Activated T-cell treated with anti-CD3 and anti-CD28 coated beads, Interleukin-2, amount 50 U/mL, for 4 hours (primary cell): Measurements from ENCODE around the gene DENND6B. TPM values are rescaled to one million over a fixed set of nuclear protein-coding genes. Genes with fewer than 3 reads are reported as not detected.

Source experiments
- ATAC-seq, 2 donors: fragments of 200-7000 bp; cut with Tn5 transposase; one replicate each; pipeline ENCODE4 v1.10.0; 2021
- DNase-seq: peaks from one replicate; pipeline ENCODE4 v3.0.0-alpha.2; 2020
- H3K27me3 Mint-ChIP-seq: one replicate; pipeline ENCODE4 v1.8.0; 2021; ENCODE audit warnings: low read depth, mixed read lengths
- H3K36me3 Mint-ChIP-seq: one replicate; pipeline ENCODE4 v1.8.0; 2022; ENCODE audit warnings: mixed read lengths; ENCODE audit not compliant: insufficient read depth
- H3K4me1 Mint-ChIP-seq: one replicate; pipeline ENCODE4 v1.8.0; 2021; ENCODE audit warnings: low read depth, mixed read lengths
- H3K4me3 Mint-ChIP-seq: one replicate; pipeline ENCODE4 v1.8.0; 2021; ENCODE audit warnings: mild to moderate bottlenecking, moderate library complexity, mixed read lengths
- H3K9me3 Mint-ChIP-seq: one replicate; pipeline ENCODE4 v1.8.0; 2021; ENCODE audit warnings: mixed read lengths
- total RNA-seq, 3 donors: library from RNA; stranded (reverse); gene quantifications; one replicate each; pipeline ENCODE4 v1.2.1, GENCODE V29; 2021

Gene DENND6B
- total RNA-seq, 3 donors from 2014 or later, result 1.0 to 1.6 (median 1.3) TPM

GRCh38 chr22:50298266-50298637, 28.6 kb downstream of the DENND6B start:
- Mint-ChIP-seq H3K4me1 (no peaks in the 10 kb centered on the region), H3K36me3 (no peaks in the 10 kb centered on the region), H3K9me3 (no peaks in the 10 kb centered on the region), H3K27me3 (peaks cover 14% of the 10 kb centered on the region), H3K4me3 (no peak overlapping the region)
- DNase-seq (no peak), ATAC-seq (no peak)

GRCh38 chr22:50297510-50298265, 29.1 kb downstream of the DENND6B start:
- DNase-seq, result no peak
- no peaks in the 10 kb centered on the region for H3K9me3 Mint-ChIP-seq
- H3K4me1 Mint-ChIP-seq, result peaks cover 2% of the 10 kb centered on the region
- H3K27me3 Mint-ChIP-seq, result peaks cover 15% of the 10 kb centered on the region
- ATAC-seq, result no peak
- no peaks in the 10 kb centered on the region for H3K36me3 Mint-ChIP-seq
- H3K4me3 Mint-ChIP-seq, result no peak overlapping the region

GRCh38 chr22:50296658-50297490, 29.9 kb downstream of the DENND6B start:
- Mint-ChIP-seq H3K36me3 (no peaks in the 10 kb centered on the region), H3K4me3 (no peak overlapping the region), H3K4me1 (peaks cover 5% of the 10 kb centered on the region), H3K27me3 (peaks cover 21% of the 10 kb centered on the region), H3K9me3 (no peaks in the 10 kb centered on the region)
- no peak for DNase-seq
- ATAC-seq, result no peak

- ATAC-seq, result no peak
- Mint-ChIP-seq H3K4me3 (no peak overlapping the region), H3K4me1 (peaks cover 5% of the 10 kb centered on the region), H3K27me3 (peaks cover 27% of the 10 kb centered on the region), H3K9me3 (no peaks in the 10 kb centered on the region), H3K36me3 (no peaks in the 10 kb centered on the region)
- DNase-seq, result no peak
Measured at GRCh38 chr22:50294319-50294656, 32.5 kb downstream of the DENND6B start.

- H3K4me1 Mint-ChIP-seq, result peaks cover 5% of the 10 kb centered on the region
- peaks cover 27% of the 10 kb centered on the region for H3K27me3 Mint-ChIP-seq
- no peaks in the 10 kb centered on the region for H3K9me3 Mint-ChIP-seq
- DNase-seq (no peak), ATAC-seq (peak in 1 of 2 donors; percentile 34)
- no peak overlapping the region for H3K4me3 Mint-ChIP-seq
- no peaks in the 10 kb centered on the region for H3K36me3 Mint-ChIP-seq
Measured at GRCh38 chr22:50293441-50294318, 33.1 kb downstream of the DENND6B start.

- peaks cover 26% of the 10 kb centered on the region for H3K27me3 Mint-ChIP-seq
- peak overlapping the region; percentile 16 for H3K4me3 Mint-ChIP-seq
- peaks cover 5% of the 10 kb centered on the region for H3K4me1 Mint-ChIP-seq
- ATAC-seq, result peak in 1 of 2 donors; percentile 19
- DNase-seq, result no peak
- no peaks in the 10 kb centered on the region for H3K36me3 Mint-ChIP-seq
- no peaks in the 10 kb centered on the region for H3K9me3 Mint-ChIP-seq
Measured at GRCh38 chr22:50292643-50293440, 34.0 kb downstream of the DENND6B start.

- Mint-ChIP-seq H3K4me3 (no peak overlapping the region), H3K4me1 (peaks cover 5% of the 10 kb centered on the region), H3K9me3 (no peaks in the 10 kb centered on the region), H3K27me3 (peaks cover 19% of the 10 kb centered on the region), H3K36me3 (no peaks in the 10 kb centered on the region)
- ATAC-seq (no peak), DNase-seq (no peak)
Measured at GRCh38 chr22:50289942-50290630, 36.7 kb downstream of the DENND6B start.

- H3K36me3 Mint-ChIP-seq, result no peaks in the 10 kb centered on the region
- H3K9me3 Mint-ChIP-seq, result no peaks in the 10 kb centered on the region
- peaks cover 5% of the 10 kb centered on the region for H3K4me1 Mint-ChIP-seq
Measured at GRCh38 chr22:50289151-50289941, 37.5 kb downstream of the DENND6B start.

GRCh38 chr22:50287731-50288130, 39.1 kb downstream of the DENND6B start:
- Mint-ChIP-seq H3K4me1 (peaks cover 3% of the 10 kb centered on the region), H3K4me3 (no peak overlapping the region), H3K27me3 (peaks cover 16% of the 10 kb centered on the region), H3K36me3 (no peaks in the 10 kb centered on the region), H3K9me3 (no peaks in the 10 kb centered on the region)
- ATAC-seq (no peak), DNase-seq (no peak)

More at GRCh38 chr22:50289151-50289941, 37.5 kb downstream of the DENND6B start:
- DNase-seq (no peak), ATAC-seq (no peak)
- H3K4me3 Mint-ChIP-seq, result no peak overlapping the region
- H3K27me3 Mint-ChIP-seq, result peaks cover 19% of the 10 kb centered on the region

- DNase-seq (no peak), ATAC-seq (no peak)
- no peaks in the 10 kb centered on the region for H3K36me3 Mint-ChIP-seq
- no peaks in the 10 kb centered on the region for H3K9me3 Mint-ChIP-seq
- peaks cover 8% of the 10 kb centered on the region for H3K27me3 Mint-ChIP-seq
- H3K4me3 Mint-ChIP-seq, result no peak overlapping the region
- no peaks in the 10 kb centered on the region for H3K4me1 Mint-ChIP-seq
Measured at GRCh38 chr22:50286701-50287318, 40.0 kb downstream of the DENND6B start.

- Mint-ChIP-seq H3K36me3 (no peaks in the 10 kb centered on the region), H3K27me3 (peaks cover 2% of the 10 kb centered on the region), H3K4me3 (no peak overlapping the region), H3K4me1 (no peaks in the 10 kb centered on the region), H3K9me3 (no peaks in the 10 kb centered on the region)
- no peak for DNase-seq
- ATAC-seq, result no peak
Measured at GRCh38 chr22:50286275-50286674, 40.5 kb downstream of the DENND6B start.

- no peaks in the 10 kb centered on the region for H3K27me3 Mint-ChIP-seq
- no peak overlapping the region for H3K4me3 Mint-ChIP-seq
- ATAC-seq, result no peak
- no peak for DNase-seq
- no peaks in the 10 kb centered on the region for H3K9me3 Mint-ChIP-seq
- H3K4me1 Mint-ChIP-seq, result no peaks in the 10 kb centered on the region
- no peaks in the 10 kb centered on the region for H3K36me3 Mint-ChIP-seq
Measured at GRCh38 chr22:50285568-50286229, 41.1 kb downstream of the DENND6B start.
